Calu3 (cell line): ENCODE measurements around the gene TRIM40. TPM values are rescaled to one million over a fixed set of nuclear protein-coding genes. Genes with fewer than 3 reads are reported as not detected.

ENCODE experiments used
- Bru-seq: library from RNA; stranded (reverse); fragments of 400-500 nt; gene quantifications from one replicate; lab custom pipeline; 2021; lab: Mats Ljungman, UMichigan
- BruChase-seq, 2 experiments: library from RNA; stranded (reverse); fragments of 400-500 nt; gene quantifications; one replicate each; lab custom pipeline; 2021; lab: Mats Ljungman, UMichigan
- BruUV-seq: library from RNA; stranded (reverse); fragments of 400-500 nt; replicated peaks from 2 replicates; lab custom pipeline; 2021; lab: Mats Ljungman, UMichigan
- CTCF ChIA-PET: fragments of 300-600 bp; sonication (Branson Sonifier 250); formaldehyde crosslinking; loops from one replicate; lab custom pipeline; 2022; ENCODE audit warnings: antibody characterized with exemption; lab: Charles Lee
- DNase-seq: peaks from one replicate; pipeline ENCODE4 v3.0.0; 2022
- H3K27ac Mint-ChIP-seq: one replicate; pipeline ENCODE4 v1.8.0; 2022; ENCODE audit warnings: mixed read lengths; ENCODE audit not compliant: unreplicated experiment
- H3K27me3 Mint-ChIP-seq: one replicate; pipeline ENCODE4 v1.8.0; 2022; ENCODE audit warnings: mixed read lengths; ENCODE audit not compliant: unreplicated experiment
- H3K36me3 Mint-ChIP-seq: one replicate; pipeline ENCODE4 v1.8.0; 2022; ENCODE audit warnings: mild to moderate bottlenecking, moderate library complexity, mixed read lengths; ENCODE audit not compliant: insufficient read depth, unreplicated experiment
- H3K4me1 Mint-ChIP-seq: one replicate; pipeline ENCODE4 v1.8.0; 2022; ENCODE audit warnings: mild to moderate bottlenecking, low read depth, mixed read lengths; ENCODE audit not compliant: unreplicated experiment
- H3K4me3 Mint-ChIP-seq: one replicate; pipeline ENCODE4 v1.8.0; 2022; ENCODE audit warnings: mild to moderate bottlenecking, low read depth, moderate library complexity, mixed read lengths; ENCODE audit not compliant: unreplicated experiment
- H3K9me3 Mint-ChIP-seq: one replicate; pipeline ENCODE4 v1.8.0; 2022; ENCODE audit warnings: low read depth, mixed read lengths; ENCODE audit not compliant: unreplicated experiment
- CTCF ChIP-seq: fragments of 200-600 bp; IDR thresholded peaks from one replicate; pipeline ENCODE4 v1.8.0; 2022; ENCODE audit warnings: antibody characterized with exemption; ENCODE audit not compliant: unreplicated experiment
- intact Hi-C: fragments of 100-400 bp; cut with micrococcal nuclease; formaldehyde crosslinking; loops from one replicate; pipeline ENCODE4 v1.10.0; 2022; ENCODE audit not compliant: unreplicated experiment
- long read RNA-seq: library from polyadenylated mRNA; stranded (forward); transcript quantifications from one replicate; pipeline ENCODE4 v2.0.0, GENCODE V29; 2022
- total RNA-seq: library from RNA; stranded (reverse); gene quantifications from 2 replicates; pipeline ENCODE4 v1.2.3, GENCODE V29; 2022

TRIM40 gene
- total RNA-seq: 0.29 TPM in 1 of 2 replicates, not detected in the other
- Bru-seq, nascent RNA: percentile 21 among the genes with signal in this experiment
- BruChase-seq, experiment 1, labeled RNA remaining after a 6-hour chase: percentile 12 among the genes with signal in this experiment
- BruChase-seq, experiment 2, labeled RNA remaining after a 2-hour chase: percentile 13 among the genes with signal in this experiment
- long read RNA-seq: 0 reads

GRCh38 chr6:30135757-30136156 lies at the start of gene TRIM40:
TSS of gene TRIM40 (plus strand) at chr6:30136140. CDS start at chr6:30137037, 897 bp downstream.
- Mint-ChIP-seq H3K4me1 (peaks cover 31% of the 10 kb centered on the region), H3K27ac (peak within 1 kb of the TSS; percentile 69), H3K36me3 (no peaks in the 10 kb centered on the region), H3K27me3 (no peaks in the 10 kb centered on the region), H3K4me3 (no peak within 1 kb of the TSS), H3K9me3 (no peaks in the 10 kb centered on the region)
- no TSS peak for BruUV-seq
- peak; percentile 53 for DNase-seq
- no peak for TF ChIP-seq CTCF
- intact Hi-C loops: no loop called here
- CTCF ChIA-PET: interaction anchor here (1.0 to 1.8 kb wide), 3 partner anchors 19 to 75 kb away, joined by 3 to 6 read pairs (median 3); partner anchors contain the start of gene POLR1H

GRCh38 chr6:30087876-30088275 lies 48.1 kb upstream of the TRIM40 start:
- no TSS peak for BruUV-seq
- Mint-ChIP-seq H3K36me3 (no peaks in the 10 kb centered on the region), H3K9me3 (no peaks in the 10 kb centered on the region), H3K27ac (no peak overlapping the region), H3K4me3 (no peak overlapping the region), H3K27me3 (peaks cover 40% of the 10 kb centered on the region), H3K4me1 (peaks cover 24% of the 10 kb centered on the region)
- CTCF ChIA-PET: interaction anchor here (0.6 kb wide), 1 partner anchor 438 kb away, joined by 7 read pairs; no protein-coding TSS in a partner anchor
- intact Hi-C loops: no loop called here
- DNase-seq: no peak
- no peak for TF ChIP-seq CTCF

- DNase-seq: peak; percentile 73
- no TSS peak for BruUV-seq
- H3K27me3 Mint-ChIP-seq: peaks cover 26% of the 10 kb centered on the region
Observed at GRCh38 chr6:30091577-30092381, 44.2 kb upstream of the TRIM40 start.

More at GRCh38 chr6:30091577-30092381, 44.2 kb upstream of the TRIM40 start:
- H3K4me3 Mint-ChIP-seq: no peak overlapping the region
- CTCF ChIA-PET: interaction anchor here (0.6 to 2.0 kb wide), 7 partner anchors 10 to 51 kb away, joined by 3 to 6 read pairs (median 5); partner anchors contain the start of gene POLR1H
- no peaks in the 10 kb centered on the region for H3K9me3 Mint-ChIP-seq
- peak overlapping the region; percentile 69 for H3K27ac Mint-ChIP-seq
- no peaks in the 10 kb centered on the region for H3K36me3 Mint-ChIP-seq
- no peak for TF ChIP-seq CTCF
- intact Hi-C loops: no loop called here
- H3K4me1 Mint-ChIP-seq: peaks cover 58% of the 10 kb centered on the region
